BE2C (cell line): ENCODE results near the gene SIRPA.

Experiments used
- DNase-seq: peaks from one replicate; pipeline ENCODE4 v3.0.0-alpha.2; 2020
- H3K27me3 ChIP-seq: fragments of 250-450 bp; sonication (Bioruptor Pico); 2 replicates; pipeline ENCODE4 v1.5.1; 2020; ENCODE audit warnings: mild to moderate bottlenecking
- H3K36me3 ChIP-seq: fragments of 250-450 bp; sonication (Bioruptor Pico); 2 replicates; pipeline ENCODE4 v1.5.1; 2020; ENCODE audit warnings: mild to moderate bottlenecking
- H3K4me1 ChIP-seq: fragments of 250-450 bp; sonication (Bioruptor Pico); 2 replicates; pipeline ENCODE4 v1.5.1; 2020
- H3K4me3 ChIP-seq: 2 replicates; pipeline ENCODE4 v1.5.1; 2011; ENCODE audit warnings: low read depth, low read length
- H3K9me3 ChIP-seq: fragments of 250-450 bp; sonication (Bioruptor Pico); 2 replicates; pipeline ENCODE4 v1.5.1; 2020
- CTCF ChIP-seq: IDR thresholded peaks from 2 replicates; pipeline ENCODE4 v1.5.1; 2012; ENCODE audit warnings: mild to moderate bottlenecking, low read depth, low read length

SIRPA gene

GRCh38 chr20:1987826-1988225 is 92.6 kb downstream of the SIRPA start:
- Histone ChIP-seq H3K36me3 (no peaks in the 10 kb centered on the region), H3K27me3 (no peaks in the 10 kb centered on the region), H3K9me3 (no peaks in the 10 kb centered on the region), H3K4me1 (no peaks in the 10 kb centered on the region), H3K4me3 (no peak overlapping the region)
- no peak for DNase-seq
- TF ChIP-seq CTCF = no peak
